ENCODE results near the gene CARHSP1. TPM values are rescaled to one million over a fixed set of nuclear protein-coding genes. Genes with fewer than 3 reads are reported as not detected.

The CARHSP1 gene
- total and polyA plus RNA-seq, 2 of the 8 experiments (the other 6 are each of a cell fraction or from before 2014, with no cell fraction given), result 292 to 300 TPM

GRCh38 chr16:8807189-8807588 is 61.6 kb downstream of the CARHSP1 start:
- H3K27ac ChIP-seq (ENCODE audit: low read depth, low read length), result no peak overlapping the region
- no peak overlapping the region for H2BK120ac ChIP-seq (replicated peaks; ENCODE audit: low read depth, low read length)
- no peaks in the 10 kb centered on the region for H3K4me1 ChIP-seq (replicated peaks in 1 of 4; ENCODE audit: control insufficient read depth in 3 of 4, insufficient read depth in 4 of 4, low read length in 3 of 4)
- H3K4me2 ChIP-seq (ENCODE audit: insufficient read depth in 1 of 2, low read depth in 2 of 2, low read length in 2 of 2), result no peak overlapping the region
- TF ChIP-seq PHF8 (conservative IDR thresholded peaks at IDR 0.05; ENCODE audit: low read depth, low read length), result no peak
- no peaks in the 10 kb centered on the region; the same call in none of the 2 replicates for H3K79me1 ChIP-seq (ENCODE audit: low read depth, low read length)
- no peak overlapping the region for H2BK12ac ChIP-seq (ENCODE audit: low read depth, low read length)
- WGBS, 2 experiments (ENCODE audit: extremely low coverage in 1 of 2, insufficient coverage in 1 of 2, insufficient read length in 1 of 2, insufficient replicate concordance in 2 of 2, low coverage in 1 of 2, low lambda C conversion rate in 2 of 2, missing lambda C conversion rate in 1 of 2), result 94% methylated on average over 4 of the region's 5 CpGs; no CpG with 5 or more reads in 1 of the 2 experiments
- no peak overlapping the region for H2BK20ac ChIP-seq (ENCODE audit: low read length)
- H4K5ac ChIP-seq (ENCODE audit: insufficient read length, low read depth, low read length), result no peak overlapping the region
- H3K4ac ChIP-seq (replicated peaks; ENCODE audit: insufficient read length, low read depth, low read length), result no peak overlapping the region
- no peak overlapping the region for H3K56ac ChIP-seq (replicated peaks; ENCODE audit: insufficient read length, low read depth, low read length)
- H3K18ac ChIP-seq (ENCODE audit: extremely low read depth, low read length), result no peak overlapping the region
- H3K23ac ChIP-seq (ENCODE audit: insufficient read length), result no peak overlapping the region
- H3K14ac ChIP-seq (ENCODE audit: insufficient read length), result no peak overlapping the region
- H4K20me1 ChIP-seq (replicated peaks in 1 of 2; ENCODE audit: control insufficient read depth in 1 of 2, insufficient read depth in 2 of 2, low read length in 2 of 2), result peaks cover 0 to 5% of the 10 kb centered on the region in 2 experiments
- H3K36me3 ChIP-seq (ENCODE audit: control insufficient read depth in 2 of 4, insufficient read depth in 4 of 4, low read length in 3 of 4), result peaks cover 35 to 86% (median 66%) of the 10 kb centered on the region in 4 experiments
- ChIA-PET POLR2A (ENCODE audit: partially characterized antibody) (interaction anchor here (3.7 kb wide), 1 partner anchor 9 kb away, joined by 16 read pairs; no protein-coding TSS in a partner anchor), CTCF (ENCODE audit: partially characterized antibody) (interaction anchor here (1.5 kb wide), 1 partner anchor 16 kb away, joined by 4 read pairs; no protein-coding TSS in a partner anchor)
- H3K23me2 ChIP-seq (ENCODE audit: low read depth, low read length), result no peaks in the 10 kb centered on the region
- no peak overlapping the region for H2AK5ac ChIP-seq (ENCODE audit: low read depth, low read length)
- no peak overlapping the region for H4K8ac ChIP-seq (ENCODE audit: extremely low read depth, insufficient read depth, low read length)
- peaks cover 0 to 9% of the 10 kb centered on the region in 2 experiments; a peak in 2 of 4 replicates for H3K79me2 ChIP-seq (ENCODE audit: control insufficient read depth in 1 of 2, insufficient read depth in 2 of 2, low read length in 2 of 2)
- no peak overlapping the region for H2BK15ac ChIP-seq (ENCODE audit: low read length)
- no peak overlapping the region for H3K4me3 ChIP-seq (ENCODE audit: extremely low read depth in 1 of 4, insufficient read depth in 2 of 4, low read depth in 3 of 4, low read length in 4 of 4)
- no peaks in the 10 kb centered on the region for H3K9me3 ChIP-seq (ENCODE audit: insufficient read depth in 2 of 2, low read depth in 1 of 2, low read length in 1 of 2)
- FAIRE-seq (no peak), DNase-seq (ENCODE audit: low read depth in 1 of 2, low spot score in 2 of 2) (no peak)
- H3K27me3 ChIP-seq (replicated peaks in 1 of 4; ENCODE audit: control insufficient read depth in 3 of 4, extremely low read depth in 1 of 4, insufficient read depth in 3 of 4, low read length in 3 of 4), result no peaks in the 10 kb centered on the region
- no peak overlapping the region for H4K91ac ChIP-seq (replicated peaks; ENCODE audit: insufficient read length, low read length)
- H2BK5ac ChIP-seq (ENCODE audit: low read depth, low read length), result no peak overlapping the region
- no peak overlapping the region for H3K9ac ChIP-seq (replicated peaks in 1 of 4; ENCODE audit: extremely low read depth in 1 of 4, low read depth in 3 of 4, low read length in 3 of 4)
- no peak overlapping the region for H2AFZ ChIP-seq (ENCODE audit: low read length)
